Measurements from ENCODE around the gene HAL.
A peak's percentile ranks its signal among the peaks of the same experiment; 100 is the strongest.

The HAL gene

GRCh38 chr12:95943330-95943842 is 52.8 kb downstream of the HAL start, which contains the start of gene AMDHD1 (continued):
- no peak for TF ChIP-seq ZNF843 (tag by site-specific recombination; IDR thresholded peaks at IDR 0.05)
- no peak for TF ChIP-seq KLF7 (tag by site-specific recombination; IDR thresholded peaks at IDR 0.05; ENCODE audit: borderline replicate concordance)
- peak; percentile 90 for TF ChIP-seq ZNF600 (tag by site-specific recombination; IDR thresholded peaks at IDR 0.05)
- no peak for TF ChIP-seq PRDM6 (tag by site-specific recombination; IDR thresholded peaks at IDR 0.05)
- TF ChIP-seq ZNF335 (tag by site-specific recombination; conservative IDR thresholded peaks at IDR 0.05): 0 out of 2 replicates have a peak, but pooled peaks have one; percentile 8
- TF ChIP-seq ZNF148 (tag by site-specific recombination; IDR thresholded peaks at IDR 0.05; ENCODE audit: borderline replicate concordance): no peak
- peak; percentile 87 for TF ChIP-seq CTCF (tag by site-specific recombination; IDR thresholded peaks at IDR 0.05)
- peak; percentile 79 for TF ChIP-seq ZFP69B (tag by site-specific recombination; IDR thresholded peaks at IDR 0.05)
- peak; percentile 40; the same call in 1 of the 2 replicates for TF ChIP-seq ZSCAN30 (tag by site-specific recombination; IDR thresholded peaks at IDR 0.05)
- TF ChIP-seq ZBTB26 (tag by site-specific recombination; optimal IDR thresholded peaks at IDR 0.05): peak; percentile 86
- TF ChIP-seq ZNF571 (tag by site-specific recombination; IDR thresholded peaks at IDR 0.05): no peak
- TF ChIP-seq ZNF155 (tag by site-specific recombination; IDR thresholded peaks at IDR 0.05): no peak
- TF ChIP-seq SCRT1 (tag by site-specific recombination; IDR thresholded peaks at IDR 0.05; ENCODE audit: borderline replicate concordance): peak; percentile 97
- peak; percentile 69 for TF ChIP-seq GLIS2 (tag by site-specific recombination; IDR thresholded peaks at IDR 0.05)
- TF ChIP-seq KLF16 (tag by site-specific recombination; IDR thresholded peaks at IDR 0.05): no peak
- TF ChIP-seq ZNF19 (tag by site-specific recombination; IDR thresholded peaks at IDR 0.05; ENCODE audit: low read depth): no peak
- no peak for TF ChIP-seq SP2 (tag by site-specific recombination; IDR thresholded peaks at IDR 0.05)
- 0 out of 2 replicates have a peak, but pooled peaks have one; percentile 27 for TF ChIP-seq ZNF2 (tag by site-specific recombination; IDR thresholded peaks at IDR 0.05)
- peak; percentile 92 for TF ChIP-seq ZNF692 (tag by site-specific recombination; IDR thresholded peaks at IDR 0.05)
- TF ChIP-seq ZNF174 (tag by site-specific recombination; IDR thresholded peaks at IDR 0.05): no peak
- peak; percentile 6; the same call in 1 of the 2 replicates for TF ChIP-seq KLF8 (tag by site-specific recombination; IDR thresholded peaks at IDR 0.05)
- TF ChIP-seq ZNF76 (tag by site-specific recombination; IDR thresholded peaks at IDR 0.05; ENCODE audit: borderline replicate concordance, low read depth): no peak; the same call in 1 of the 2 replicates
